BJ (cell line): ENCODE measurements around the gene EXOSC5. TPM values are rescaled to one million over a fixed set of nuclear protein-coding genes. Genes with fewer than 3 reads are reported as not detected.

Source experiments
- CTCF ChIA-PET: fragments of 350-600 bp; formaldehyde crosslinking; extraction: SDS; loops from one replicate; lab custom pipeline; 2021; ENCODE audit warnings: antibody characterized with exemption, inconsistent platforms; lab: Yijun Ruan, JAX
- POLR2A ChIA-PET: fragments of 300-600 bp; sonication (Branson Sonifier 250); formaldehyde crosslinking; extraction: SDS; loops from one replicate; lab custom pipeline; 2021; ENCODE audit warnings: antibody characterized with exemption; lab: Charles Lee
- DNase-seq: peaks from one replicate; pipeline ENCODE4 v3.0.0-alpha.2; 2011; ENCODE audit warnings: low read depth
- H3K27me3 ChIP-seq: 2 replicates; pipeline ENCODE4 v1.6.0; 2011; ENCODE audit warnings: low read length; ENCODE audit not compliant: control insufficient read depth, insufficient read depth
- H3K36me3 ChIP-seq: 2 replicates; pipeline ENCODE4 v1.5.1; 2011; ENCODE audit warnings: low read length; ENCODE audit not compliant: control insufficient read depth, insufficient read depth
- H3K4me3 ChIP-seq: 2 replicates; pipeline ENCODE4 v1.5.1; 2011; ENCODE audit warnings: low read depth, mild to moderate bottlenecking, control low read depth, low read length
- polyA plus RNA-seq: library from polyadenylated mRNA; depleted of rRNA; stranded (reverse); fragments of >200 nt; gene quantifications from 2 replicates; pipeline ENCODE4 v1.2.3, GENCODE V29; 2011
- TF ChIP-seq, protein P1 (sequence below): IDR thresholded peaks from 2 replicates; pipeline ENCODE4 v1.5.1; 2011; ENCODE audit warnings: low read depth, mild to moderate bottlenecking, control low read depth, inconsistent platforms, low read length, moderate library complexity; ENCODE audit not compliant: insufficient read depth

Gene EXOSC5
- polyA plus RNA-seq, 1 experiment, result 24.7 TPM

DNA sequence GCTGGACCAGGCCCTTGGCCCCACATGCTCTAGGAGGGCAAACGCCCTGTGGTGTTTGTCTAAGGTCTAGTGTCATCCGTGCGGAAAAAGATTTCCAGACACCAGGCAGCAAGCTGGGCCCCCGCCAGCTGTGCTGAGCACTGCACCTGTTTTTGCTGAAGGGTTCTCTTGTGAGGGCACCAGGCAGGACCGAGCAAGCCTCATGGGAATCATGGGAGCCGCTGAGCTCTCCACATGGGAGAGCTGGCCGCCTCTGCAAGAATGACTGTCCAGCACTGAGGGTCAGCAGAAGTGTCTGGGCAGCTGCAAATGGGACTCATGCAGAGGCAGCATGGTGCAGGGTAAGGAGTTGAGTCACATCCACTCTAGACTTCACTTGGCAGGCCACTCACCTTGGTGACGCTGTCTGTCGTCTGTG is 18.0 kb upstream of the EXOSC5 start:
- DNase-seq, result no peak
- Histone ChIP-seq H3K36me3 (peaks cover 35% of the 10 kb centered on the region), H3K4me3 (no peak overlapping the region), H3K27me3 (no peaks in the 10 kb centered on the region)
- TF ChIP-seq, protein P1, sequence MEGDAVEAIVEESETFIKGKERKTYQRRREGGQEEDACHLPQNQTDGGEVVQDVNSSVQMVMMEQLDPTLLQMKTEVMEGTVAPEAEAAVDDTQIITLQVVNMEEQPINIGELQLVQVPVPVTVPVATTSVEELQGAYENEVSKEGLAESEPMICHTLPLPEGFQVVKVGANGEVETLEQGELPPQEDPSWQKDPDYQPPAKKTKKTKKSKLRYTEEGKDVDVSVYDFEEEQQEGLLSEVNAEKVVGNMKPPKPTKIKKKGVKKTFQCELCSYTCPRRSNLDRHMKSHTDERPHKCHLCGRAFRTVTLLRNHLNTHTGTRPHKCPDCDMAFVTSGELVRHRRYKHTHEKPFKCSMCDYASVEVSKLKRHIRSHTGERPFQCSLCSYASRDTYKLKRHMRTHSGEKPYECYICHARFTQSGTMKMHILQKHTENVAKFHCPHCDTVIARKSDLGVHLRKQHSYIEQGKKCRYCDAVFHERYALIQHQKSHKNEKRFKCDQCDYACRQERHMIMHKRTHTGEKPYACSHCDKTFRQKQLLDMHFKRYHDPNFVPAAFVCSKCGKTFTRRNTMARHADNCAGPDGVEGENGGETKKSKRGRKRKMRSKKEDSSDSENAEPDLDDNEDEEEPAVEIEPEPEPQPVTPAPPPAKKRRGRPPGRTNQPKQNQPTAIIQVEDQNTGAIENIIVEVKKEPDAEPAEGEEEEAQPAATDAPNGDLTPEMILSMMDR, result no peak
- CTCF ChIA-PET, result no interaction called here
- POLR2A ChIA-PET, result no interaction called here

DNA sequence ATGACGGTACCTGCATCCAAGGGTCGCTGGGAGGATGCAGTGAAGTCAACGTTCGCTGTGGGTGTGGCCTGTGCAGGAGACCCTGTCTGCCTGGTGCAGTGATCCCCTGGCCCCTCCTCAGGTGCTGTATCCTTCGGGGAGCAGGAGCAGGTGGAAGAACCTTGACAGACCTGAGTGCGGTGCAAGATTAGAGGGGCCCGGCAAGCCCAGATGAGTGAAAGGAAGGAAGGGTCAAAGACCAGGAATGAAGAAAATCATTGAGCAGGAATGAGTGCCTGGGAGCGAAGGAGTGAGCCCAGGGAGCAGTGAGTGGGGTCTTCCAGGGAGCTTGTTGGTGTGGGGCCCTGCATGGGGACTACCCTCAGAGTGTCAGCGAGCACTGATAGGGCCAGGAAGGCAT is 17.3 kb upstream of the EXOSC5 start:
- Histone ChIP-seq H3K36me3 (peaks cover 34% of the 10 kb centered on the region), H3K27me3 (no peaks in the 10 kb centered on the region), H3K4me3 (no peak overlapping the region)
- POLR2A ChIA-PET, result no interaction called here
- CTCF ChIA-PET, result interaction anchor here (1.1 kb wide), 1 partner anchor 149 kb away, joined by 3 read pairs; no protein-coding TSS in a partner anchor
- TF ChIP-seq, protein P1, result no peak
- no peak for DNase-seq

DNA sequence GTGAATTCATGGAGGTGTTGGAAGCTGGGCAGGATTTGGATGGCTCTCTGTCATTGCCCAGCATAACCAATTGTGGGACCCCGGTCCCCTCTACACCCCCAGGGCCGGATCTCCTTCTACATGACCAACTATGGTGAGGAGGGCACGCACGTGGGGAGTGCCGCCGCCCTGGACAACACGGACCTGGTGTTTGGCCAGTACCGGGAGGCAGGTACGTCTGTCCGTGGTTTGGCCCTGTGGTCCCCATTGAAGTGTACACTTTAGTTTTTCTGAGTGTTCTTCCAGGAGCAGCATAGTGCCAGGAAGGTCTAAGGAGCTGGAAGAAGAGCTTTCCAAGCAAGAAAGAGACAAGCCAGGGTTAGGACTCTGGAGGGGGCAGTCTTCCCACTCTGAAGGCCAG is 16.8 kb upstream of the EXOSC5 start:
- Histone ChIP-seq H3K4me3 (no peak overlapping the region), H3K36me3 (peaks cover 31% of the 10 kb centered on the region), H3K27me3 (no peaks in the 10 kb centered on the region)
- CTCF ChIA-PET, result interaction anchor here (1.1 kb wide), 1 partner anchor 150 kb away, joined by 3 read pairs; no protein-coding TSS in a partner anchor
- DNase-seq, result no peak
- TF ChIP-seq, protein P1, result no peak
- POLR2A ChIA-PET, result no interaction called here

DNA sequence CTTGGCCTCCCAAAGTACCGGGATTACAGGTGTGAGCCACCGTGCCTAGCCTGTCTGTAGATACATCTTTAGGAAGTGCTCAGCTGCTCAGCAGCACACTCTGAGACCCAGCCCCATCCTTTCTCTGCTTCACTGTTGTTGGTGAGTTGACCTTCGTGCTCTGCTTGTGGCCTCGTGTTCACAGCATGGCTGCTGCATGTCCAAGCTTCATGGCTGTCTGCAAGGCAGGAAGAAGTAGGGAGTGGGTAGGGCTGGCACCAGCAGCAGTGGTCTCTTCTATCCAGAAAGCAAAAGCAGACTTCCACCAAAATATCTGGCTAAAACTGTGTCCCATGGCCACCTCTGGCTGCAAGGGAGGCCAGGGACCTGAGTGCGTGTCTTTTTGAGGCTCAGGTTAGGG is 15.8 kb upstream of the EXOSC5 start:
- POLR2A ChIA-PET, result no interaction called here
- Histone ChIP-seq H3K27me3 (no peaks in the 10 kb centered on the region), H3K4me3 (no peak overlapping the region), H3K36me3 (peaks cover 26% of the 10 kb centered on the region)
- CTCF ChIA-PET, result no interaction called here
- TF ChIP-seq, protein P1, result no peak
- DNase-seq, result no peak

DNA sequence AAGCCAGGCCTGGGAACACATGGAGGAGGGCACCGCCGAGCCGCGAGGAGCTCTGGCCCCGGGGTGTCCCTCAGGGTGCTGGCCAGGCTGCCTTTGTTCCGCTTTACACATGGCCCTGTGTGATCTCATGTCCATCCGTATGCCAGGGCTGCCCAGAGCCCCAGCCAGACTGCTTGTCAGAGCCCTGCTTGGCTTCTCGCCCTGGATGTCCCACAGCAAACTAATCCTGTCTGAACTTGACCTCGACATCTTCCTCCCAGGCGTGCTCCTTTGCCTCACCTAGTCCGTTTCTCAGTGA is 14.8 kb upstream of the EXOSC5 start:
- TF ChIP-seq, protein P1, result no peak
- POLR2A ChIA-PET, result no interaction called here
- CTCF ChIA-PET, result no interaction called here
- no peak for DNase-seq
- peaks cover 26% of the 10 kb centered on the region for H3K36me3 ChIP-seq
- H3K4me3 ChIP-seq, result no peak overlapping the region
- H3K27me3 ChIP-seq, result no peaks in the 10 kb centered on the region
